ENCODE data around the gene GOLGA1. TPM values are rescaled to one million over a fixed set of nuclear protein-coding genes. Genes with fewer than 3 reads are reported as not detected.
A peak's percentile ranks its signal among the peaks of the same experiment; 100 is the strongest.

GOLGA1 gene
- total and polyA plus RNA-seq, 2 of the 13 experiments (the other 11 are each of a cell fraction or from before 2014, with no cell fraction given), result 12.7 to 15.9 TPM

- TF ChIP-seq DR1 (CRISPR knock-in tag; IDR thresholded peaks at IDR 0.05), result no peak
- TF ChIP-seq CREB3 (CRISPR knock-in tag; IDR thresholded peaks at IDR 0.05), result no peak
- no peak for TF ChIP-seq RFX5 (IDR thresholded peaks at IDR 0.05; ENCODE audit: low read depth, low read length)
- no peak for TF ChIP-seq ZNF713 (CRISPR knock-in tag; IDR thresholded peaks at IDR 0.05)
- no peak for TF ChIP-seq MXD1 (CRISPR knock-in tag; IDR thresholded peaks at IDR 0.05)
- TF ChIP-seq ARID2 (CRISPR knock-in tag; IDR thresholded peaks at IDR 0.05; ENCODE audit: borderline replicate concordance), result no peak
- no peak for TF ChIP-seq ZBTB38 (CRISPR knock-in tag; IDR thresholded peaks at IDR 0.05)
- no peak for TF ChIP-seq PHB2 (IDR thresholded peaks at IDR 0.05; ENCODE audit: partially characterized antibody)
- no peak for TF ChIP-seq KLF12 (CRISPR knock-in tag; IDR thresholded peaks at IDR 0.05; ENCODE audit: borderline replicate concordance)
- TF ChIP-seq ZFAT (CRISPR knock-in tag; conservative IDR thresholded peaks at IDR 0.05), result no peak
- TF ChIP-seq ZNF282 (IDR thresholded peaks at IDR 0.05; ENCODE audit: partially characterized antibody), result no peak
Measured at GRCh38 chr9:124873664-124874063, 67.2 kb downstream of the GOLGA1 start (continued).

- Histone ChIP-seq H3K27ac (ENCODE audit: extremely low read length, insufficient read depth, low read length) (no peak overlapping the region), H3K9ac (ENCODE audit: insufficient read depth, low read depth, low read length) (peak overlapping the region; percentile 98; the same call in 1 of the 2 replicates), H3K36me3 (replicated peaks in 1 of 2; ENCODE audit: control insufficient read depth in 1 of 2, insufficient read depth in 2 of 2, low read length in 2 of 2) (peaks cover 14 to 44% of the 10 kb centered on the region in 2 experiments), H3K4me1 (ENCODE audit: insufficient read depth, low read length) (peaks cover 39% of the 10 kb centered on the region), H3K27me3 (ENCODE audit: control insufficient read depth in 1 of 2, insufficient read depth in 2 of 2, low read length in 2 of 2) (no peaks in the 10 kb centered on the region; a peak in 1 of 5 replicates), H3K79me2 (ENCODE audit: insufficient read depth, low read length) (peaks cover 62% of the 10 kb centered on the region), H3K9me3 (ENCODE audit: low read length) (no peaks in the 10 kb centered on the region), H4K20me1 (ENCODE audit: insufficient read depth, low read length) (no peaks in the 10 kb centered on the region; the same call in 1 of the 2 replicates), H3K4me2 (ENCODE audit: low read depth, low read length) (peak overlapping the region; percentile 94), H2AFZ (ENCODE audit: low read length) (no peak overlapping the region), H3K4me3 (replicated peaks in 1 of 3; ENCODE audit: insufficient read depth in 1 of 3, low read depth in 2 of 3, low read length in 3 of 3) (peak overlapping the region; percentile 81 to 98 (median 94); a peak in 4 of 6 replicates)
- no peak for ATAC-seq
- BruUV-seq (replicated peaks), result no TSS peak
- DNase-seq (ENCODE audit: low spot score), result no peak
- in situ Hi-C loops (cut with HindIII; ENCODE audit: extremely low pct_ligation_motif_present, low pct_unique_long_range_greater_than_20kb), result no loop called here
- intact Hi-C loops (cut with micrococcal nuclease; ENCODE audit: unreplicated experiment), result no loop called here
- ChIA-PET CTCF (ENCODE audit: low intra/inter-chr PET ratio, low total read pairs) (no interaction called here), POLR2A (interaction anchor here (0.7 to 1.4 kb wide), 3 partner anchors 9 to 61 kb away, joined by 3 read pairs; partner anchors contain the start of gene ARPC5L)
- WGBS (ENCODE audit: low lambda C conversion rate), result 94% methylated on average over 11 of the region's 11 CpGs
- no peak for FAIRE-seq
- no peak for TF ChIP-seq ZFP82 (CRISPR knock-in tag; IDR thresholded peaks at IDR 0.05; ENCODE audit: borderline replicate concordance)
Measured at GRCh38 chr9:124871156-124871561, 69.7 kb downstream of the GOLGA1 start.

Measured in HepG2 (cell line).